DND-41 (cell line): Measurements from ENCODE around the gene HECTD4.

ENCODE experiments used
- EZH2 ChIP-seq: IDR thresholded peaks from 3 replicates; pipeline ENCODE4 v1.6.1; 2012; ENCODE audit warnings: borderline replicate concordance, low read depth, mild to moderate bottlenecking, moderate library complexity, low read length, inconsistent platforms; ENCODE audit not compliant: severe bottlenecking
- TF ChIP-seq, protein P1 (sequence below): IDR thresholded peaks from 2 replicates; pipeline ENCODE4 v1.5.1; 2012; ENCODE audit warnings: borderline replicate concordance, low read length, moderate library complexity, mild to moderate bottlenecking; ENCODE audit not compliant: poor library complexity, severe bottlenecking; ENCODE audit errors: extremely low read depth

DNA sequence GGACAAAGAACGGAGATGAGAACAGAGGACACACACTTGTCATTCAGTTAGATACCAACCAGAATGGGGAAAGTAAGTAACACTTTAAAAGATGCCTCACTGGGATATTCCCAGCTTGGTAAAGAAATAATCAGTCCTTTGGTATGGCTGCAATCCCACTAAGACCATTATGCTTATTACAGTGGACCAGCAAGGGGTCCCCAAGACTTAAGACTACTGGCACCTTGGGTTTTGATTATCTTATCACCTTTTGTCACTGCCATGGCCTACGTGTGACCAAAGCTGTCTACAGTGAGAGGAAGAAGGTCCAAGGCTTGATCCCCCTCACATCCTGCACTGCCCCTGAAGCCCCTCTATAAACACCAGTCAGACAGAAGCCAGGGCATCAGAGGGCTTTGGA is 191.0 kb downstream of the HECTD4 start:
- TF ChIP-seq, protein P1, sequence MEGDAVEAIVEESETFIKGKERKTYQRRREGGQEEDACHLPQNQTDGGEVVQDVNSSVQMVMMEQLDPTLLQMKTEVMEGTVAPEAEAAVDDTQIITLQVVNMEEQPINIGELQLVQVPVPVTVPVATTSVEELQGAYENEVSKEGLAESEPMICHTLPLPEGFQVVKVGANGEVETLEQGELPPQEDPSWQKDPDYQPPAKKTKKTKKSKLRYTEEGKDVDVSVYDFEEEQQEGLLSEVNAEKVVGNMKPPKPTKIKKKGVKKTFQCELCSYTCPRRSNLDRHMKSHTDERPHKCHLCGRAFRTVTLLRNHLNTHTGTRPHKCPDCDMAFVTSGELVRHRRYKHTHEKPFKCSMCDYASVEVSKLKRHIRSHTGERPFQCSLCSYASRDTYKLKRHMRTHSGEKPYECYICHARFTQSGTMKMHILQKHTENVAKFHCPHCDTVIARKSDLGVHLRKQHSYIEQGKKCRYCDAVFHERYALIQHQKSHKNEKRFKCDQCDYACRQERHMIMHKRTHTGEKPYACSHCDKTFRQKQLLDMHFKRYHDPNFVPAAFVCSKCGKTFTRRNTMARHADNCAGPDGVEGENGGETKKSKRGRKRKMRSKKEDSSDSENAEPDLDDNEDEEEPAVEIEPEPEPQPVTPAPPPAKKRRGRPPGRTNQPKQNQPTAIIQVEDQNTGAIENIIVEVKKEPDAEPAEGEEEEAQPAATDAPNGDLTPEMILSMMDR, result no peak
- TF ChIP-seq EZH2, result no peak
